Measurements from ENCODE around the gene KLHDC4. TPM values are rescaled to one million over a fixed set of nuclear protein-coding genes. Genes with fewer than 3 reads are reported as not detected.
"Not testable (repeated sequence)": the region's sequence is repeated elsewhere in the genome, so short reads cannot be mapped to it uniquely, and the experiment has no call there.

The KLHDC4 gene
- total RNA-seq, 1 donor from 2014 or later, result 29.0 TPM

DNA sequence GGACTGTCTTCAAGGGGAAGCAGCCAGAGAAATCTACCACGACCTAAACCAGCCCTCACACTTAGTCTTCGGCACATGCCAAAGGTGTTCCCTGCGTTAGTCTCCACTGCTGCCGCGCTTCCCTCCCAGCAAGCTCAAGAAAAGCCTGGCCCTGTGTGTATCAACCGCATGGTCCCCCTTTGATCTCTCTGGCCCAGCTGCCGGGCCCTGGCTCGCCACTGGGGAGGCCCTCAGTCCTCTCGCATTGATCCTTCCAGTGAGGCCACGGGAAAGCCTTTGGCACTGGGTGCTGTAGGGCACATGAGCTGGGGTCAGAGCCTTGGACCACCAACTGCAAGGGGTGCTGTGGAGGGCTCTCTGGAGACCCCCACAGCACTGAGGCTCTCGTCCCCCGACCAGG lies 29.6 kb upstream of the KLHDC4 start:
- H3K4me3 ChIP-seq (ENCODE audit: low read depth, low read length), result no peak overlapping the region
- no peak for DNase-seq (ENCODE audit: low read depth)
- TF ChIP-seq, protein P1, sequence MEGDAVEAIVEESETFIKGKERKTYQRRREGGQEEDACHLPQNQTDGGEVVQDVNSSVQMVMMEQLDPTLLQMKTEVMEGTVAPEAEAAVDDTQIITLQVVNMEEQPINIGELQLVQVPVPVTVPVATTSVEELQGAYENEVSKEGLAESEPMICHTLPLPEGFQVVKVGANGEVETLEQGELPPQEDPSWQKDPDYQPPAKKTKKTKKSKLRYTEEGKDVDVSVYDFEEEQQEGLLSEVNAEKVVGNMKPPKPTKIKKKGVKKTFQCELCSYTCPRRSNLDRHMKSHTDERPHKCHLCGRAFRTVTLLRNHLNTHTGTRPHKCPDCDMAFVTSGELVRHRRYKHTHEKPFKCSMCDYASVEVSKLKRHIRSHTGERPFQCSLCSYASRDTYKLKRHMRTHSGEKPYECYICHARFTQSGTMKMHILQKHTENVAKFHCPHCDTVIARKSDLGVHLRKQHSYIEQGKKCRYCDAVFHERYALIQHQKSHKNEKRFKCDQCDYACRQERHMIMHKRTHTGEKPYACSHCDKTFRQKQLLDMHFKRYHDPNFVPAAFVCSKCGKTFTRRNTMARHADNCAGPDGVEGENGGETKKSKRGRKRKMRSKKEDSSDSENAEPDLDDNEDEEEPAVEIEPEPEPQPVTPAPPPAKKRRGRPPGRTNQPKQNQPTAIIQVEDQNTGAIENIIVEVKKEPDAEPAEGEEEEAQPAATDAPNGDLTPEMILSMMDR (conservative IDR thresholded peaks at IDR 0.05; ENCODE audit: low read depth, low read length), result no peak

- H3K4me3 ChIP-seq (ENCODE audit: low read depth, low read length), result no peak overlapping the region
- TF ChIP-seq, protein P1 (conservative IDR thresholded peaks at IDR 0.05; ENCODE audit: low read depth, low read length), result no peak
- DNase-seq (ENCODE audit: low read depth), result no peak
Measured at GRCh38 chr16:87794485-87795078, 28.8 kb upstream of the KLHDC4 start.

- TF ChIP-seq, protein P1 (conservative IDR thresholded peaks at IDR 0.05; ENCODE audit: low read depth, low read length), result no peak
- H3K4me3 ChIP-seq (ENCODE audit: low read depth, low read length), result no peak overlapping the region
Measured at GRCh38 chr16:87792205-87792565, 26.4 kb upstream of the KLHDC4 start.

DNA sequence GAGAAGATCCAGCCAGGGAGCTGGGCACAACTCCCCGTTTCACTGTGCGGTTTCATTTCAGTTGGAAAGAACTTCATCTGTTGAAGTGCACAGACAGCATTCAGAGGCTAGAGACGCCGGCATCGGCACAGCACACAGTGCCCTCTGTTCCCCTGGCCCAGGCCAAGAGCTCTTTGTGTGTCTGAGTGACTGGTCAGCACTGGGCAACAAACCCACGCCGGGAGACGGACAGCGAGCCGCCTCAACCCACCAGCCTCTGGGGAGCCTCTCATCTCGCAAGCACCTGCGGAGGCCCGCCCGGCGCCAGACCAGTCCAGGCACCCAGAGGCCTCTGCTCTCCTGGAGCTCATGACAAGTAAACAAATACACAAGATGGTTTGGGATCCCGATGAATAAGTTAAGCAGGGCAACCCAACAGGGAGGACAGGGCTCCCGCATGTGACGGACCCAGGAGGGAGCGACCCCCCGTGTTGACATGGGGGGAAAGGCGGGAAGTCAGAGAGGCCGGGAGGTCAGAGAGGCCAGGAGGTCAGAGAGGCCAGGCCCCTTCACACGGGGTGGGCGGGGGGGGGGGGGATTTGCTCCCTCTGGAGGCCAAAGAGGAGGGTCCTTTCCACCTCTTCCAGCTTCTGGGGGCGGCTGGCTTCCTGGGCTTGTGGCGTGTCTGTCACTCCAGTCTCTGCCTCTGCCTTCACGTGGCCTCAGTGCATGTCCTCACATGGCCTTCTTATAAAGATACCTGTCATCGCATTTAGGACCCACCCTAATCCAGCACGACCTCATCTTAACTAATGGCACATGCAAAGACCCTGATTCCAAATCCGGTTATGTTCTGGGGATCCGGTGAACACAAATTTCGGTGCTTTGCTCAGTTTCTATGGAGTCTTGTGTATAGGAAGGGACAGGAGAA lies 25.8 kb upstream of the KLHDC4 start:
- TF ChIP-seq, protein P1 (conservative IDR thresholded peaks at IDR 0.05; ENCODE audit: low read depth, low read length), result no peak
- DNase-seq (ENCODE audit: low read depth), result no peak
- no peak overlapping the region for H3K4me3 ChIP-seq (ENCODE audit: low read depth, low read length)

More at GRCh38 chr16:87792205-87792565, 26.4 kb upstream of the KLHDC4 start:
- no peak for DNase-seq (ENCODE audit: low read depth)

- H3K4me3 ChIP-seq (ENCODE audit: low read depth, low read length), result no peak overlapping the region
- TF ChIP-seq, protein P1 (conservative IDR thresholded peaks at IDR 0.05; ENCODE audit: low read depth, low read length), result no peak
- DNase-seq (ENCODE audit: low read depth), result no peak
Measured at GRCh38 chr16:87790292-87791100, 24.7 kb upstream of the KLHDC4 start.

GRCh38 chr16:87789437-87790291 lies 23.9 kb upstream of the KLHDC4 start:
- H3K4me3 ChIP-seq (ENCODE audit: low read depth, low read length), result no peak overlapping the region
- peak; percentile 78 for DNase-seq (ENCODE audit: low read depth)
- TF ChIP-seq, protein P1 (conservative IDR thresholded peaks at IDR 0.05; ENCODE audit: low read depth, low read length), result no peak

DNA sequence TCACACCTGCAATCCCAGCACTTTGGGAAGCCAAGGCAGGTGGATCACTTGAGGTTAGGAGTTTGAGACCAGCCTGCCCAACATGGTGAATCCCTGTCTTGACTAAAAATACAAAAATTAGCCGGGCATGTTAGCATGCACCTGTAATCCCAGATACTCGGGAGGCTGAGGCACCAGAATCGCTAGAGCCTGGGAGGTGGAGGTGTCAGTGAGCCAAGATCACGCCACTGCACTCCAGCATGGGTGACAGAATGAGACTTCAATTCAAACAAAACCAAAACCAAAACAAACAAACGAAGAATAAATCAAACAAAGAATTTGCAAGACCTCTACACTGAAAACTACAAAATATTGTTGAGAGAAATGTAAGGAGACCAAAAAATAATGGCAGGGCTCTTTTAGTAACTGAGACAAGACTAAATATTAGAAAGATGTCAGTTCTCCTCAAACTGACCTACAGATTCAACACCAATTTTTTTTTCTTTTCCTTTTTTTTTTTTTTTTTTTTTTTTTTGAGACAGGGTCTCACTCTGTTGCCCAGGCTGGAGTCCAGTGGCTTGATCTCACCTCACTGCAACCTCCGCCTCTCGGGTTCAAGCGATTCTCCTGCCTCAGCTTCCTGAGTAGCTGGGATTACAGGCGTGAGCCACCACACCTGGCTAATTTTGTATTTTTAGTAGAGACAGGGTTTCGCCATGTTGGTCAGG lies 23.1 kb upstream of the KLHDC4 start:
- H3K4me3 ChIP-seq (ENCODE audit: low read depth, low read length); DNase-seq (ENCODE audit: low read depth): not testable (repeated sequence)

DNA sequence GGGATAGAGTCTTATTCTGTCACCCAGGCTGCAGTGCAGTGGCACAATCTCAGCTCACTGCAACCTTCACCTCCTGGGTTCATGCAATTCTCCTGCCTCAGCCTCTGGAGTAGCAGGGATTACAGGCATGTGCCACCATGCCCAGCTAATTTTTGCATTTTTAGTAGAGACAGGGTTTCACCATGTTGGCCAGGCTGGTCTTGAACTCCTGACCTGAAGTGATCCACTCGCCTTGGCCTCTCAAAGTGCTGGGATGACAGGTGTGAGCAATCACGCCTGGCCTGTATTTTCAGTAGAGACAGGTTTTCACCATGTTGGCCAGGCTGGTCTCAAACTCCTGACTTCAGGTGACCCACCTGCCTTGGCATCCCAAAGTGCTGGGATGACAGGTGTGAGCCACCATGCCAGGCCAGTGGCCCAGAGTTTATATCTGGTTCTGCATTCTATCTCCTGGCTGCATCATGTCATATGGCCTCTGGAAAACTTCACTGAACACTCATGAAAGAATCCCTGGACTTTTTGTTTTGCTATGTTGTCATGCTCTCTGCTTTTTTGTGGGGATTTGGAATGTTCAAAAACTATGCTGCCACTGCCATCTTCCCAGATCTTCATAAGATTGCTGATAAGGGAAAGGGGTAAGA lies 21.8 kb upstream of the KLHDC4 start:
- not testable (repeated sequence) for H3K4me3 ChIP-seq (ENCODE audit: low read depth, low read length); DNase-seq (ENCODE audit: low read depth)
